Natural killer cell (primary cell): Measurements from ENCODE around the gene UQCC2. TPM values are rescaled to one million over a fixed set of nuclear protein-coding genes. Genes with fewer than 3 reads are reported as not detected.
A peak's percentile ranks its signal among the peaks of the same experiment; 100 is the strongest.

ENCODE experiments used
- ATAC-seq, 3 donors: fragments of 150-1000 bp in 2 of 3; fragments of 200-7000 bp in 1 of 3; cut with Tn5 transposase; 1 replicate in 1 of 3; 2 replicates in 2 of 3; pipeline ENCODE4 v1.10.0; 2021; ENCODE audit warnings: mild to moderate bottlenecking in 2 of 3, moderate library complexity in 2 of 3
- DNase-seq, 2 donors: peaks; one replicate each; pipeline versions ENCODE4 v3.0.0 to v3.0.0-alpha.2; 2013 to 2021; ENCODE audit warnings: mixed read lengths in 1 of 2
- H3K27ac ChIP-seq: one replicate; pipeline ENCODE4 v1.5.1; 2013; ENCODE audit warnings: mild to moderate bottlenecking, low read length
- H3K27me3 ChIP-seq: one replicate; pipeline ENCODE4 v1.6.1; 2013; ENCODE audit warnings: low read length; ENCODE audit not compliant: control insufficient read depth, insufficient read depth
- H3K36me3 ChIP-seq: one replicate; pipeline ENCODE4 v1.6.1; 2013; ENCODE audit warnings: low read length; ENCODE audit not compliant: control insufficient read depth, insufficient read depth
- H3K4me1 ChIP-seq: one replicate; pipeline ENCODE4 v1.6.1; 2013; ENCODE audit warnings: low read length; ENCODE audit not compliant: control insufficient read depth, insufficient read depth
- H3K4me3 ChIP-seq: one replicate; pipeline ENCODE4 v1.5.1; 2013; ENCODE audit warnings: low read length
- H3K9me3 ChIP-seq: one replicate; pipeline ENCODE4 v1.6.1; 2013; ENCODE audit warnings: low read length; ENCODE audit not compliant: control insufficient read depth, insufficient read depth
- H3K27ac Mint-ChIP-seq, 2 donors: one replicate each; pipeline ENCODE4 v1.8.0; 2022; ENCODE audit warnings: mild to moderate bottlenecking in 2 of 2, mixed read lengths in 2 of 2, moderate library complexity in 1 of 2
- H3K27me3 Mint-ChIP-seq, 2 donors: one replicate each; pipeline ENCODE4 v1.8.0; 2022; ENCODE audit warnings: low read depth in 2 of 2, mixed read lengths in 2 of 2
- H3K36me3 Mint-ChIP-seq: one replicate; pipeline ENCODE4 v1.8.0; 2022; ENCODE audit warnings: mixed read lengths
- H3K4me1 Mint-ChIP-seq, 2 donors: one replicate each; pipeline ENCODE4 v1.8.0; 2022; ENCODE audit warnings: mixed read lengths in 2 of 2
- H3K4me3 Mint-ChIP-seq: one replicate; pipeline ENCODE4 v1.8.0; 2022; ENCODE audit warnings: mild to moderate bottlenecking, moderate library complexity, mixed read lengths
- H3K9me3 Mint-ChIP-seq, 2 donors: one replicate each; pipeline ENCODE4 v1.8.0; 2022; ENCODE audit warnings: mixed read lengths in 2 of 2
- CTCF ChIP-seq: fragments of 200-600 bp; IDR thresholded peaks from one replicate; pipeline ENCODE4 v1.8.0; 2022; ENCODE audit warnings: antibody characterized with exemption
- WGBS: methylation state at CpG from one replicate; pipeline ENCODE4 v1.1.7; 2013; ENCODE audit warnings: missing lambda C conversion rate; ENCODE audit not compliant: insufficient coverage; 5-methylcytosine and 5-hydroxymethylcytosine counted together
- intact Hi-C: fragments of 100-400 bp; cut with micrococcal nuclease; formaldehyde crosslinking; loops from one replicate; pipeline ENCODE4 v1.14.2; 2022
- total RNA-seq, 4 donors: library from RNA; stranded (reverse); fragments of 120-200 nt in 1 of 4; gene quantifications; one replicate each; pipeline versions ENCODE4 v1.2.3 to v1.2.4, GENCODE V29; 2013 to 2022

Gene UQCC2
- total RNA-seq, 3 donors from 2014 or later (not counting 1 experiment from before 2014, with no cell fraction given): 15.8 to 19.6 (median 16.5) TPM

DNA sequence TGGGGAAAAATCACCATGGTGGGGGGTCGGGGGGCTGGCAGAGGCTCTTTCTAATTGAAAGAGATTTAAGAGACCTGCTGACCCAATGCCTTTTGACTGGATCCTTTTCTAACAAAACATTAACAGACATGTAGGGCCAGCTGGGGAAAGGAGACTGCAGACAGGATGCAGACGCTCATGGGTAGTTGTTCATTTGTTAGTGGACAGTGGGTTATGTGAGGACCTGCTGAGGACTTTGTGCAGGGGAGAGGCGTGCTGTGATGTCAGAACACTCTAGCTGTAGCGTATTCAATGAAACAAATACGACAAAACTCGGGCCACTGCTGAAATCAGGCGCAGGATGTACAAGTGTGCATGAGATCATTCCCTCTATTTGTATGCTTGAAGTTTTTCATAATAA lies 34.0 kb upstream of the UQCC2 start:
- no peaks in the 10 kb centered on the region for H3K36me3 Mint-ChIP-seq
- DNase-seq: no peak
- no peaks in the 10 kb centered on the region for H3K4me1 ChIP-seq
- 88% methylated on average over 7 of the region's 7 CpGs for WGBS
- no peak overlapping the region for H3K4me3 Mint-ChIP-seq
- no peaks in the 10 kb centered on the region for H3K9me3 ChIP-seq
- no peak for TF ChIP-seq CTCF
- no peak overlapping the region for H3K27ac ChIP-seq
- H3K4me1 Mint-ChIP-seq: peaks cover 5% of the 10 kb centered on the region in 2 donors
- no peak overlapping the region for H3K4me3 ChIP-seq
- no peak for ATAC-seq
- H3K9me3 Mint-ChIP-seq: no peaks in the 10 kb centered on the region
- H3K36me3 ChIP-seq: no peaks in the 10 kb centered on the region
- no peaks in the 10 kb centered on the region for H3K27me3 ChIP-seq
- no peak overlapping the region for H3K27ac Mint-ChIP-seq
- H3K27me3 Mint-ChIP-seq: peaks cover 7 to 12% of the 10 kb centered on the region in 2 donors
- intact Hi-C loops: no loop called here

DNA sequence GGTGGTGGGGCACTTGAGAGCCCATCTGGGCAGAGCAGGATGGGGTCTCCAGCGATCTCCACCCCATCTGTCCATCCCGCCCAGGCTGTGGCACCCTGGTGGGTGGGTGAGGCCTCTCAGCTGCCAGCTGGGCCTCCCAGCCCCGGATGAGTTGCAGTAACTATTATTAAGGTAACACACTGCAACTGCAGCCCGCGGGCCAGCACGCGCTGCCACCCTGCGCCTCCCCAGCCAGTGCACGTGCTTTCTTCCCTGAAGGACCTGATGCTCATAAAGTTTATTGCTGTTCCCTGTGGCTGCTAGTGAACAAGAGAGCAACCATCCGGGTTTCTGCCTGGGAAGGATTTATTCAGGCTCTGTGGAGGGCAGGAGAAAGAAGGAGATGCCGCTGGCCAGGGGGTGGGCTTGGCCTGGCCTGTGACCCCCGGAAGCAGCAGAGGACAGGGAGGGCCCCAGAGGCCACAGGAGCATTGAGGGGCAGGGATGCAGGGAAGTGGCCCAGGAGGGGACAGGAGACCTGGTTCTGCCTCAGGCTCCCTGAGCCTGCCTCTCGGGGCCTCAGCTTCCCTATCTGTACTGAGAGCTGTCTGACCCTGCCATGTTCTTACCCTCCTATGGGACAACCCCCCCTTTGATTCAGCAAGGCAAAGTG lies 33.5 kb upstream of the UQCC2 start:
- peaks cover 7 to 12% of the 10 kb centered on the region in 2 donors for H3K27me3 Mint-ChIP-seq
- DNase-seq (no peak), ATAC-seq (no peak)
- H3K4me3 ChIP-seq: no peak overlapping the region
- H3K4me1 Mint-ChIP-seq: peaks cover 5% of the 10 kb centered on the region in 2 donors
- intact Hi-C loops: loop anchor here (1.0 kb wide), 3 partner anchors 160 to 409 kb away; no protein-coding TSS in a partner anchor
- H3K27ac Mint-ChIP-seq: no peak overlapping the region
- H3K9me3 ChIP-seq: no peaks in the 10 kb centered on the region
- no peaks in the 10 kb centered on the region for H3K36me3 Mint-ChIP-seq
- H3K4me3 Mint-ChIP-seq: no peak overlapping the region
- 79% methylated on average over 13 of the region's 13 CpGs for WGBS
- H3K27ac ChIP-seq: no peak overlapping the region
- no peaks in the 10 kb centered on the region for H3K36me3 ChIP-seq
- no peaks in the 10 kb centered on the region for H3K4me1 ChIP-seq
- no peaks in the 10 kb centered on the region for H3K9me3 Mint-ChIP-seq
- no peaks in the 10 kb centered on the region for H3K27me3 ChIP-seq
- no peak for TF ChIP-seq CTCF

GRCh38 chr6:33744001-33744848 lies 32.7 kb upstream of the UQCC2 start:
- TF ChIP-seq CTCF: peak; percentile 75
- 38% methylated on average over 10 of the region's 11 CpGs for WGBS
- H3K36me3 Mint-ChIP-seq: no peaks in the 10 kb centered on the region
- H3K27me3 ChIP-seq: no peaks in the 10 kb centered on the region
- H3K9me3 Mint-ChIP-seq: no peaks in the 10 kb centered on the region
- no peaks in the 10 kb centered on the region for H3K9me3 ChIP-seq
- H3K4me1 ChIP-seq: no peaks in the 10 kb centered on the region
- intact Hi-C loops: loop anchor here (1.0 kb wide), 3 partner anchors 159 to 410 kb away; no protein-coding TSS in a partner anchor
- no peak overlapping the region for H3K27ac Mint-ChIP-seq
- no peaks in the 10 kb centered on the region for H3K36me3 ChIP-seq
- ATAC-seq: peak; percentile 71 to 91 (median 86)
- no peak overlapping the region for H3K4me3 Mint-ChIP-seq
- peak; percentile 66 to 86 for DNase-seq
- no peak overlapping the region for H3K27ac ChIP-seq
- peaks cover 5% of the 10 kb centered on the region in 2 donors for H3K4me1 Mint-ChIP-seq
- no peak overlapping the region for H3K4me3 ChIP-seq
- H3K27me3 Mint-ChIP-seq: peaks cover 7 to 12% of the 10 kb centered on the region in 2 donors
